Measurements from ENCODE around the gene KRTAP20-4.

KRTAP20-4 gene

DNA sequence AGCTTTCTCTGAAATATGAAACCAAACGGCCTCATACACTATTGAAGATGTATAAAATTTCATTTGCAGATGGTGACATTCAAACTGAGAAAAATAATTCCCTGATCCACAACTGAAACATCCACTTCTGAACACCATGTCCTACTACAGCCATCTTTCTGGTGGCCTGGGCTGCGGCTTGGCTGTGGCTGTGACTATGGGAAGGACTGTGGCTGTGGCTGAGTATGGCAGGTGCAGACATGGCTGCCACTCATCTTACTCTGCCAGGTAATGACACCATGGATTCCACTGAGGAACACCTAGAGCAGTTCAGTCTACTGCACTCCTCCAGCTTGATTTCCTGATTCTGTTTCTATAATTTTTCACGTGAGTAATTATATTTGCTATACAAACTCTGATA is at the start of gene KRTAP20-4:
Gene KRTAP20-4, plus strand, starts transcription at position 106 of the 400 bp plus-strand sequence.
- no peak for DNase-seq

DNA sequence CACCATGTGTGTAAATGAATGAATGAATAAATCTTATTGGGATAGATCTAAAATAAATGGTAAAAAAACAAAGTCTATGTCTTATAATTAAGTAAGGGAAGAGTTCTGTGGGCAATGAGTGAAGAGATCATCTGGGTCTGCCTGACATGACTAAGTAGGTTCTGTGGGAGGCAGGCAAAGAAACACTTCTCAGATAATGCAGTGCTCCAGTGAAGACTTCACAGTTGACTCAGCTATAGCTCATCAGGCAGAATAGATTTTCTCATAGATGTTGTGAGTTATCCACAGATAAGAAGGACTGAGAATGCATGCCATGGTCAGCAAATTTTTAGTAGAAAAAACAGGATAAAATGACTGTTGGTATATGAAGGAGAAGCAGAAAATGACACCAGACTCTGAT is 42.7 kb upstream of the KRTAP20-4 start:
- DNase-seq: no peak

DNA sequence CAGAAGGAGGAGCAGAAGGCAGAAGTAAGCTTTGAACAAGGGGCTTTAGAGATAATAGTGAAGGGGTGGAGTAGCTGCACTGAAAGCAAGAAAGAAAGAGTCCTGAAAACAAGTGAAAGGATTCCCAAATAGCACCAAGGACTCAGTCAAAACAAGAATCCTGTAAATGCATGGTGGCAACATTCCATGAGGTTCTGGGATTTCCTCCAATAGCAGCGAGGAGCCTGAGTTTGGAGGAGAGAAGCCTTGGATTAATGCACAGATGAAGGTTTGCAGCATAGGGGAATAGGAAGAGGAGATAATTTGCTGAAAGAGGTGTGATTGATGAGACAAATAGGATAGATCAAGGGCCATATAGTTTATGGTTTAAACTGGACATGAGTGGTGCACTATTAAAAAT is 41.1 kb upstream of the KRTAP20-4 start:
- no peak for DNase-seq

DNA sequence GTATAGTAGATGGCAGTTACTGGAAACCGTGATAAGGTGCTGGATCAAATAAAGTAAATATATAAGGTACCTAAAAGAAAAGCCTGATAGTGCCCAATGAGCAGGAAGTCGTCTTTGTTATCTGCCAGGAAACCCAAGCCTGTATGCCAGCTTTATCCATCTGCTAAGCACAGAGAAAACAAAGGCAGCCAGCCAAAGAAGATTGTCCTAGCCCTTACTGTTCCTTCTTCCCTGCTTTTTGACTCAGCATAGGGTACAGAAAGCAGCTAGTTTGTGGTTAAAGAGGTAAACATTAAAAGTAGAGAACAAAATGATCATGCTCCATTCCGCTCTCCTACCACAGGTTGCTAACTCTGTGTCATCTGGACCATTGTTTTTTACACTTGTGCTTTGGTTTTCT is 40.3 kb upstream of the KRTAP20-4 start:
- no peak for DNase-seq

DNA sequence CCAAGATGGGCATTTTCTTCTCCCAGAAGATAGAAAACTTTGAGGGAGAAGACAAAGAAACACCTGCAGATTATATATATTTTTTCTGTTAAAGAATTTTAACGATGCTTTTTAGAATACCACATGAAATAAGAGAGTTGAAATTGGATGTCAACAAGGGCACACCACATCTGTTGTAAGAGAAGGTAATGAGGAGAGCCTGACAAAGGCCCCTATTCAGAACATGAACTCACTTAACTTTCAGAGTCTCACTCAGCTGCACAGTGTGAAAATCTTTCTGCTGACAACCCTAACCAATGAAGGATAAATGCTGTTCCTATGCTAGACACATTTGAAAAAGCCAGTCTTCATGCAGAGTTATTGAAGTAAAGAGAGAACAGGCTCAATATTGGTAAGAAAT is 37.6 kb upstream of the KRTAP20-4 start:
- no peak for DNase-seq

DNA sequence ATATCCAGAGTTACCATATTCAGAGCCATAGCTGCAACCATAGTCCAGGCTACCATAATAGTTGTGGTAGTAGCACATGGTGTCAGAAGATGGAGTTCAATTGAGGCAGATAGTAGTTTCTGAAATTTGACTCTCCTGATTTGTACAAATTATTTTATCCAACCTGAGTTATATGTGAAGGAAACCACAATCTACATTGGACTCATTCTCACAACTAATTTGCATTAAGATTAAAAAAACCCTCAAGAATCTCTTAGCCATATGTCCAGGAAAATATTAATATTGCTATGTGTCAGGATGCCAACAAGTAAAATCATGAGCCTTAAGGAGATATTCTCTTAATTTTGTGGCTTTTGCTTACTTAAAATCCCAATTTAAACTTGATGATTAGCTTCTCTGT is 30.1 kb upstream of the KRTAP20-4 start, which contains the start of gene KRTAP22-2:
Gene KRTAP22-2, minus strand, starts transcription at position 101 of the 400 bp plus-strand sequence.
- DNase-seq: no peak

DNA sequence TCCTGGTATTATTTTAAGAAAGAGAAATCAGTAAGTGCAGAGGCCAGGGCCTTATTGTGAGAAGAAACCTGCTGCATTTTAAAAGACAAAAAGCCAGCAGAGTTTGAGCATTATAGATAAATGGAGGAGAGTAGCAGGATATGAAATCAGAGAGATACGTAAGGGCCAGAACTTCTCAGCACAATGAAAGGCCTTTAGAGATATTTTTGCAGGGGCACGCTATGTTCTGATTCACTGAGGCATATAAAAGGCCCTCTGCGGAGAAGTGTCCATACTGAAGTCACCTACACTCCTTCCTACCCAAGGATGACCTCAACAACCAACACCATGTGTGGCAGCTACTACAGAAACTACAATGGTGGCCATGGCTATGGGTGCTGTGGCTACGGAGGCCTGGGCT is 28.3 kb upstream of the KRTAP20-4 start, which contains the start of gene KRTAP6-3:
Gene KRTAP6-3, plus strand, starts transcription at position 301 of the 400 bp plus-strand sequence. Its CDS starts 6 bp downstream, at position 307.
- DNase-seq: no peak

DNA sequence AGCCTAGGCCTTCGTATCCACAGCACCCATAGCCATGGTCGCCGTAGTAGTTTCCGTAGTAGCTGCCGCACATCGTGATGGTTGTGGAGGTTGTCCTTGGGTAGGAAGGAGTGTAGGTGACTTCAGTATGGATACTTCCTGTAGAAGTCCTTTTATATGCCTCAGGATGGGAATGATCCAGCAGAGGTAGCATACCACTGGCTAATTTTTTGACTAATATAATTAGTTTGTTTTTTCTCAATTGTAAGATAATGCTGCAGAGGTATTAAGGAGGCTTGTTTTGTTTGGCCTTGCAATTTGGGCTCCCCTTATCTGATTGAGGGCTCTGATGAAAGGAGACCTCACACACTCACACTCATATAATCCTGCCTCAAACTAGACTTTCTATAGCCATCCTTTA is 21.6 kb upstream of the KRTAP20-4 start, which contains the start of gene KRTAP6-2:
Gene KRTAP6-2, minus strand, starts transcription at position 101 of the 400 bp plus-strand sequence. Its CDS starts 28 bp downstream, at position 73.
- no peak for DNase-seq

DNA sequence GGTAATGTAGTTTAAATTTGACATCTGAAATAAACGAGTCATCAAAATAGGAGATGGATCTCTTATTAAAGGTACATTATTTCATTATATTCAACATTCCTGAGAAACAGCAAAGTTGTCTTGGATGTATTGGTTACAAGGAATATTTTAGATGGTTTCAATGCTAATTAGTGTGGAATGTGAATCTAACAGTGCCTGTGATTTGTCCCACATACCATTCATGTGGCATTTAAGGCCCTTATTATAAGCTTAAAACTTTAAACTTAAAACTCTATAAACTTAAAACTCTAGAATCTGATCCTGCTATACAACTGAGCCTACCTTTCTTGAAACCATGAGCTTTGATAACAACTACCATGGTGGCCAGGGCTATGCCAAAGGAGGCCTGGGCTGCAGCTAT is 19.6 kb upstream of the KRTAP20-4 start, which contains the start of gene KRTAP22-1:
Gene KRTAP22-1, plus strand, starts transcription at position 301 of the 400 bp plus-strand sequence.
- no peak for DNase-seq

DNA sequence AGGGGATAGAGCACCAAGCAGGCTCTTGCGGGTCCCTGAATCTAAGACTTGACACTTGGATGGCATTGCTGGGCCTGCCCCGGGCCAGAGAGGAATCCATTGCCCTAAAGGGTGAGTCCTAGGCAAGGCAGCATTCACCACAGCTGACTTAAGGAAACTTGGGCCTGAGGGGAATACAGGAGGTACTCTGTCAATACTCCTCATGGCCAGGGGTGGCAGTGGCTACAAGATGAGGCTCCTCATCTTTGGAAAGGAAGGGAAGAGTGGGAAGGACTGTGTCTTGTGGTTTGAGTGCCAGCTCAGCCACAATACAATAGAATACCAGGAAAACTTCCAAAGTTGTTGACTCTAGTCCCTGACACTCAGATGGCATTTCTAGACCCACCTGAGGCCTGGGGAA is 14.5 kb upstream of the KRTAP20-4 start:
- DNase-seq: no peak

DNA sequence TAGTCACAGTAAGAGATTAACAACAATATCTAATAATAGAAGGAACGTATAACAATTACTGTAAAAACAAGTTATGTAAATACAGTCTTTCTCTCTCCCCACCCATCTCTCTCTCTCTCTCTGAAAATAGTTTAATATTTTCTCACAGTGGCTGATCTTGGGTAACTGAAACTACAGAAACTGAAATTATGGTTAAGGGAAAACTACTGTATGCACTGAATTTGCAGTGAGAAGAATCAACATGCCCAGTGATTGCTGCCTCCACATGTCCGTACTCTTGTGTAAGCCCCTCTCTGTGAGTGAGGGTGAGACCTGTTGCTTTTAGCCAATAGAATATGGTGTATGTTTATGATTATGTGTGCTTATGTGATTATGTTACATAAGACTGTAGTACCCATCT is 8.3 kb upstream of the KRTAP20-4 start:
- DNase-seq: no peak

DNA sequence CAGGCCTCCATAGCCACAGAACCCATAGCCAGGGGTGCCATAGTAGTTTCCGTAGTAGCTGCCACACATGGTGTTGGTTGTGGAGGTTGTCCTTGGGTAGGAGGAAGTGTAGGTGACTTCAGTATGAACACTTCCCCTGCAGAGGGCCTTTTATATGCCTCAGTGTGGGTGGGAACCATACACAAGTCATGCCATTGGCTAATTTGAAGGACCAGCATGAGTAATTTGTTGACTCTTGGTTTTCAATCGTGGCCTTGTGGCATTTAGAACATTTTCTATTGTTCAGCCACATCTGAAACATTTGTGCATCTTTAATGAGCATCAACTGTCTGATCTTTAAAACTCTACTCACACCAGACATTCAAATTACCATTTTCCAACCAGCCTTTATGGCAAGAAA is 6.6 kb upstream of the KRTAP20-4 start, which contains the start of gene KRTAP6-1:
Gene KRTAP6-1, minus strand, starts transcription at position 95 of the 400 bp plus-strand sequence. Its CDS starts 26 bp downstream, at position 69.
- no peak for DNase-seq

DNA sequence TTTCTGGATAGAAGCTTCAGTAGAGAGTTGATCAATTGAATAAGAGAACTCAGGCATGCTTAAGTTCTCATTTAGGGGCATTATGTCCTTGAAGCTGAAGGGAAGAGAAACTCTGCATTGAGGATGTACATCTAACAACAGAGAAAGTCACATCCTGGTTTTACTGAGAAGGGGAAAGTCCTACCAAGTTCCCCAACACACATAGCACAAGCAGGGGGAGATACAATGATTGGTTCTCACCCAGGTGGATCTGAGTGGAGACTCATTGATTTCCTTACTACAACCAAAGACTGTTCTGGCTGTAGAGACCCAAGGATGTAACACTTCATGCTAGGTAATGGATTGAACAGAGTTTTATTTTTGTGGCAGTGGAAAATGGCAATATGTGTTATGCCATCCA is 5.2 kb upstream of the KRTAP20-4 start:
- no peak for DNase-seq

DNA sequence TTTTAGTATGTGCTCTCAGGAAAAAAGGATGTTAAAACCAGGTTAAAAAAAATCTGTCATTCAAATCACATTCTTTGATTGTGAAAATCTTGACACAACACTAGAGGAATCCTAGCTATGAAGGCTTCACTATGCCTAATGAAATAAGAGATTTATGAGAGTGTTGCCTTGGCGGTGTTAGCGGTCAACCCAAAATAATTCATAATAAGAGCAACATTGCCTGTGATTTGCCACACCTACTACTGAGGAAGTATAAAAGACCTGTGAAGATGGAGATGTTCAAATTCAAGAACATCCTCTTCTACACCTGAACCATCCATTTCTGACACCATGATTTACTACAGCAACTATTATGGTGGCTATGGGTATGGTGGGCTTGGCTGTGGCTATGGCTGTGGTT is 4.3 kb upstream of the KRTAP20-4 start, which contains the start of gene KRTAP20-1:
Gene KRTAP20-1, plus strand, starts transcription at position 301 of the 400 bp plus-strand sequence. Its CDS starts 30 bp downstream, at position 331.
- DNase-seq: no peak

DNA sequence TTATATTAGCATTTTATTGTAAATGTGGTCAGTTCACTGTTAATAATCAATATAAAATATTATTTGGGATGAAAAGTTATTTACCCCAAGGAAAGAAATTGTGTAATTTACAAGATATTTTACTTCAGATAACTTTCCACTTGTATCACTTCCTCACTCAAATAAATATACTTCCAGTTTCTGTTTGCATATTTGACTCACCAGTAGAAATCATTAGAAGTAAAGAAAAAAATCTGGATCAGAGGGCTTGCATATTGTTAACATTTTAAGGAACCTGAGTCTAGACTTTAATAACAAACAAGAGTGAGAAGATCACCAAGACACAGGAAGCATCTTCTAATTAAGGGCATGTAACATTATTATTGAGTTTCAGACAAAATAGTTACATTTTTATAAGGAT is 347 bp upstream of the KRTAP20-4 start:
- peak; percentile 6 for DNase-seq

DNA sequence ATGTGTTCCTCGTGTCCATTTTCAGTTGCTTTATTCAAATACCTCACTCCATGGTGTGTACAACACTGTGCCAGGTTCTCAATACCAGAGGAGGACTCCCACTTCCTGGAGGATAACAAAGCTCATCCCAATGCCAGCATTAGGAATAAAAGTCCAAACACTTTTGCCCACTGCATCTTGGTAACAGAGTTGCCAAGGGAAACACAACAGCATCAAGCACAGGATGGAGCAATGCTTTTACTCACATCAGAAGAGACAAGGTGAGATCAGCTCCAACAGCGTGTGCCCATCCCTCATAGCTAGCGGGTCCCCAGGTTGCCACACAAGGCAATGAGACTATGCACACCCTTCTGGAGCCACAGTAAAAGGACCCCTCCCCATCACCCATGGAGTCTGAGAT is 2.9 kb downstream of the KRTAP20-4 start:
- no peak for DNase-seq

DNA sequence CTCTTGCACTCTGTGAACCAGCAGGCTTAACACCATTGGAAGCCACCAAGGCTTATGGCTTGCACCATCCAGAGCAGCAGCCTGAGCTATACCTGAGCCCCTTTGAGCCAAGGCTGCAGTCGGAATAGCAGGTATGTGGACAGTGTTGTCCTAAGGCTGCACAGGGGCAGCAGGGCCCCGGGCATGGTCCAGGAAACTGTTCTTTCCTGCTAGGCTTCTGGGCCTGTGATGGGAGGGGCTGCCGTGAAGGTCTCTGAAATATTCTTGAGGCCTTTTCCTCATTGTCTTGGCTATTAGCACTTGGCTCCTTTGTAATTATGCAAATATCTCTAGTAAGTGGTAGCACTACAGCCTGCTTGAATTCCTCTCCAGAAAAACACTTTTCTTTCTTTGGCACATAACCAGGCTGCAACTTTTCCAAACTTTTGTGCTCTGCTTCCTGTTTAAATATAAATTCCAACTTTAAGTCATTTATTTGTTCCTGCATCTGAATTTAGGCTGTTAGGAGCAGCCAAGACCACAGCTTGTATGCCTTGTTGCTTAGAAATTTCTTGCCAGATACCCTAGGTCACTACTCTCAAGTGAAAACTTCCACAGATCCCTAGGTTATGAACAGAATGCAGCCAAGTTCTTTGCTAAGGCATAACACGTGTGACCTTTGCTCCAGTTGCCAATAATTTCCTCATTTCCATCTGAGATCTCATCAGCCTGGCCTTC is 5.2 kb downstream of the KRTAP20-4 start:
- DNase-seq: no peak

DNA sequence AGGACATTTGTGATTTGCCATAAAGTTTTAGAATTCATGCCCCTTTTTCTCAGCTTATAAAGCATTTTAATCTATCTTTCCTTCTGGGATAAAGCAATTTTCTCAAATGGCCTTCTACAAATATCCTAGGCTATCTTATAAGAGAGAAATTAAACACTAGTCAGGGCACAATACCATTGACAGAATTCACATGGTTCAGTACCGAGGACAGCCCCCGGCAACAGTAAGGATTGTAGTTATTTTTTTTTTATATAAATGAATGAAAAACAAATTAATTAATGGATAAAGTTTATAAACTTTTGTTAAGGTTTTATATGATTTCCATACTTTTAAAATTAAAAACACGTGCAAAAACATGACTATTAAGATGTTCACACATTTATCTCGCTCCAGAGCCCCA is 7.7 kb downstream of the KRTAP20-4 start:
- no peak for DNase-seq

DNA sequence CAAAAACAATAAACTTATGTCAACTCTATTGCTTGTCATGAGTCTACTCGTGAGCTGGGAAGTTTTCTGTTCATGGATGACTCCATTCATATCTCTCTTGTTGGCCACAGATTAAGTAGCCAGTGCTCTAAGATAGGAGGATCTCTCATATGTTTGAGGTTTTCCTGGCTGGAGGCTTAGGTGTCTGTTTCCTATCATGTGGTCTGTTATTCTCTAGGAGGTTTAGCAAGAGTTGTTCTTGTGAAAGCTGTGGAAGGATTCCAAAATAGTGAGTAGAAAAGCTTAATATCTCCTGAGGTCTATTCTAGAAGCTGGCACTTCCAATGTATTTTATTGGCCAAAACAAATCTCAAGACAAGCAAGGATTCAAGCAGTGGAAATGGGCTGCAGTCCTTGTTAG is 8.8 kb downstream of the KRTAP20-4 start:
- no peak for DNase-seq

DNA sequence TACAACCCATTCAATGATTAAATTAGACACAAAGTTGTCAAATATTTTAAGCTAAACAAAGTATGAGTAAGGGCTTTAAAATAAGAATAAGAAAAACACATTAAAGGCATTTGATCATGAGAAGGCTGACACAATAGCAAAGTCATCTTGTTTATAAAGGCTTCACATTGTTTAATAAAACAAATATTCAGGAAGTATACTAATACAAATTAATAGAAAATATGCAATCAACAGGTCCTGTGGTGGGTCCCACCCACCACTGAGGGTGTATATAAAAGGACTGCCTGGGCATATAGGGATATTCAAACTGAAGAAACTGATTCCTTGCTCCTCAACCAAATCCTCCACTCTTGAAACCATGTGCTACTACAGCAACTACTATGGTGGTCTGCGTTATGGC is 14.5 kb downstream of the KRTAP20-4 start, which contains the start of gene KRTAP20-2:
Gene KRTAP20-2, plus strand, starts transcription at position 301 of the 400 bp plus-strand sequence. Its CDS starts 58 bp downstream, at position 359.
- DNase-seq: no peak

DNA sequence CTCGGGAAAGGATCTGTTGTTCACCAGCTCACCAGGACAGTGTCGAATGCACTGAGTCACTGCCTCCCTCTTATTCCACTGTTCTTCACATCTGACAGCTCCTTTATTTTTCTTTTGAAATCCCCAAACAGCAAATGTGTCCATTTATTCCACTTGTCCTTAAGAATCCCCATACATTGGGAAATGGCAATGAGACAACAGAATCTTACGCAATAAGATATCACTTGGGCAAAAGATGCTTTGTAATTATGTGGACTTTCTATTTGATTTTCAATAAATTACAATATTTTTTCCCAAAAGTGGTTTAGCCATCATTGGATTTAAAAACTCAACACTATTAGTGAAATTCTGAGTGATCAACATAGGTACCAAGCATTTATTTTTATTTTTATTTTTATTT is 18.3 kb downstream of the KRTAP20-4 start:
- DNase-seq: no peak

DNA sequence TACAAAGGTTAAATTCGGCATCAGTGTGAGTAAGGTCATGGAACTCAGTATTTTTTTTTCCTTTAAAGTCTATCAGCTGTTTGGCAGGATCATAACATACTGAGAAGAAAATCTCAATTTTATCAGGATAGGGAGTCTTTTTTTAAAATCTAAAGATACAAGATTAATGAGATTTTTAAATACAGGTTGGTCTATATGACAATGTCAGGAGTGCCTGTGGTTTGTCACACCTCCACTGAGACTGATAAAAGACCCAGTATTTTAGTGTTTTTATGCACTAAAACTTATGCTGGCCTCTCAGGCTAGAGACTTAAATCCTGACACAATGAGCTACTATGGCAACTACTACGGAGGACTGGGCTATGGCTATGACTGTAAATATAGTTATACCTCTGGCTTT is 22.1 kb downstream of the KRTAP20-4 start, which contains the start of gene KRTAP20-3:
Gene KRTAP20-3, plus strand, starts transcription at position 301 of the 400 bp plus-strand sequence.
- no peak for DNase-seq

DNA sequence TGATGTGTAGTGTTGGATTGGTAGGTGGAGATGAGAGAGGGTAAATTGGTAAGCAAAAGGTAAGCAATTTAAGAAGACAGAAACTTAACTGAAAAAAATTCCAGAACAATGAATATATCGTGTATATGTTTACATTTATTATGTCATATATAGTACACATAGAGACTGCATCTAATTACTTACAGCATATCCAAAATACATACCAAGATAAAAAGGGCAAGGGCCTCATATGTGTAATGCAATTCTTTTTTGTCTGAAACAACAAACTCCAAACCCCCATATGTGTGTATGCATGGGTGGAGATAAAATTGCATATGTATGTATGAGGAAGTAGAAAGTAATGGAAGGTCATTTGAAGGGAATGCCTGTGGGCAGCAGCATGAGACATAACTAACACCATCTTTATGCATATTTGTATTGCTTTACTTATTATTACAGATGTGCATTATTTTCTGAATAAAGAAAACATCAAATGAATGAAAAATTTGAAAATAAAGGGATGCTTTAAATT is 26.5 kb downstream of the KRTAP20-4 start:
- DNase-seq: no peak

DNA sequence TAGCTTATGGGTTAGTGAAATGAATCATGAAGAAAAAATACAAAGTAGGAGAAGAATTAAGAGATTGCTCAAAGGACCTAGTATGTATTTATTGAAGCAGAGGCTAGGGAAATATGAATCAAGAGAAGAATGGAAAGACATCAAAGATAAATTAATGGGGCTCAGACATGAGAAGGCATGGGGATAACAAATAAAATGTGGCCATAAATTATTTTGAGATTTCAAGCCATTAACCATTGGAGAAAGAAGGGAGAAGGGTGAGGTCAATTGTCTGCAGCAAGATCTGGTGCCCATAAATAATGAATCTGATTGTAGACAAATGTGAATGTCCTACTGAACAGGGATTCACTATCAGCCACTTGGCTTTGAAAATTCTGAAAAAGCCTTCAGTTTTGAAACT is 32.5 kb downstream of the KRTAP20-4 start:
- no peak for DNase-seq
